ENCODE results near the gene VPS52.

VPS52 gene

DNA sequence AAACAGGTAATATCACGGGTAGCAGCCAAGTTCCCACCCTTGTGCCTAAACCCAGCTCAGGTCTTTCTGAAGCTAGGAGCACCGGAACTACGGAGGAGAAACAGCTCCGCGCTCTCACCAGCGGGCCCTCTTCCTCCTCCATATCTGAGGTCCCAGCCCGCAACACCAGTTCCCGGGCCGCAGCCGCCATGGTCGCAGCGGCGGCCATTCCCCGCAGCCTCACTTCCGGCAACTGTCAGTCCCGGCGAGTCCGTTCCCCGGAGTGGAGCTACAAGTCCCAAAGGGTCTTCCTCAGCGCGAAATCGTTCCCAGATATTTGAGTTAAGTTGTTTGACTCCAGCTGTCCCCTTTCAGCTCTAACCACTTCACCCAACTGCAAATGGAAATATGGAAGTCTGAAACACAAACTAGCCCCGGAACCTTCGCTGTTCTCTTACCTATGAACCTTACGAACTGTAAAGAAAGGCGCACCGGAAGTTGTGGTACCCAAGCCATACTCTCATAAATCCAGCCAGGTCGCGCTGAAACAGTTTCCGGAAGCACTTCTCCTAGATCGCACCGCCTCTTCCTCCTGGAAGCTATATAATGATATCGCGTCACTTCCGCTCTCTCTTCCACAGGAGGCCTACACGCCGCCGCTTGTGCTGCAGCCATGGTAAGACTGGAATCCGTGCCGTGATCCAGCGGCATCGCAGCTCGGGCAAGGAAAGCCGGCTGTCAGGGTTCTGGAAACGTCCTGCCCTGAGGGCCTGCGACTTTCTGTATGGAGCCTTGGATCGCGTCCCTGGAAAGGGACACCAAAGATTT is at the start of gene VPS52, which contains the start of gene RPS18:
Gene VPS52 (minus strand): TSS at position 409 of the 807 bp plus-strand sequence. CDS start 201 bp downstream, at position 208.
Gene RPS18 (plus strand): TSS at position 608 of the 807 bp plus-strand sequence. CDS start 45 bp downstream, at position 653.
- Histone ChIP-seq H3K27ac (peak within 1 kb of the TSS; percentile 79 to 96), H3K4me3 (peak within 1 kb of the TSS; percentile 90)
- no peak for TF ChIP-seq CTCF (IDR thresholded peaks at IDR 0.05)
- peak; percentile 96 for DNase-seq (ENCODE audit: low spot score)

GRCh38 chr6:33321227-33321626 is 49.6 kb upstream of the VPS52 start:
- Histone ChIP-seq H3K27ac (peak overlapping the region in 1 of 2 donors; percentile 94), H3K4me3 (no peak overlapping the region)

DNA sequence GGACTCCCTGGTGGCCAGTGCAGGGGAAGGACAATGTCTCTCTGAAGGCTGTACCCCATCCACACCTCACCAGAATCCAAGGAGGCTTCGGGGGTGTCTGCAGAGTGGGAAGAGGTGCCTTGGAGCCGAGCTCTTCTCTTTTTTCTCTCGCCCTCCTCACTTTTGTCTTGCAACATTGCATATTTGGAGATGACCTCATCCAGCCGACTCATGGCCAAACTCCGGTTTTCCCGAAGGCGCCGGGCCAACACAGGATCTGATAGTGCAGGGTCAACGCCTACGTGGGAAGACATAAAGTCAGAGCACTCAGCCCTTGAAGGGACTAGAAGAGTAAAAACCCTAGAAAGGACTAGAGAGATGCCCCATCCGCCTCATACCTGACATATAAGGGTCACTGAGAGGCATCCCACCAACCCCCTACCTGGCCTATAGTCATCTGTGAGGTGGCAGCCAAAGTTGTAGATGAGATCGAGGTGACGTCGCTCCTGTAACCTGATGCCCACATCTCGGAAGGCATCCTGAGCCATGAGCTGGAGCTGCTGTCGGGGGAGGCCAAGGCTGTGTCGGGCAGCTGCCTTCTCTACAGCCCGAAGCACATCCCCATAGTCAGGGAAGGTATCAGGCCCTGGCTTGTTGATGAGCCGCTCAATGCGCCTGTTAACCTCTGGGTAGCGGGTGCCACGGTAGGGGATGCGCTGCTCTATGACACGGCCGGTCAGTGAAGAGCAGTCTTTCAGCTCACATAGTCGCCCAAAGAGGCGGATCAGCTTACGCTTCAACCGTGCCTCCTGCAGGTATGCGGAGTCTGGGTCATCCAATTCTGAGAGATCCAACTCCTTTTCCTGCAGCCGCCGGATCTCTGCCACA is 48.9 kb upstream of the VPS52 start:
- Histone ChIP-seq H3K4me3 (peak overlapping the region; percentile 31), H3K27ac (peak overlapping the region; percentile 69 to 73)
- no peak for TF ChIP-seq CTCF (IDR thresholded peaks at IDR 0.05)
- no peak for DNase-seq (ENCODE audit: low spot score)

More at GRCh38 chr6:33321227-33321626, 49.6 kb upstream of the VPS52 start:
- no peak for DNase-seq (ENCODE audit: low spot score)
- TF ChIP-seq CTCF (IDR thresholded peaks at IDR 0.05), result no peak

DNA sequence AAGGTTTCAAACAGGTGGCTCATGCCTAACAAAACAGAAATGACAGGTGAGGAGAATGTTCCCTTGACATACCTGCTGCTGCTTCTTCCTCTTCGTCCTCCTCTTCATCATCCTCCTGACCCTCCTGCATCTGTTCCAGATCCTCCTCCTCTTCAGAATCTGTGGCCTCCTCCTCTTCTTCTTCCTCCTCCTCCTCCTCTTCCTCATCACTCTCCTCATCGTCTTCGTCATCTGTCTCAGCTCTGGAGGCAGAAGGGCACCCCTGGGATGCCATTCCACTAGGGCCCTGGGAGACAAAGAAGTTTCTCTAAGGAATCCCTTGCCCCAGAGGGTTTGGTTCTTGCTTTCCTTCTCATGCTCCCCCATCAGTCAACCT is 48.3 kb upstream of the VPS52 start:
- no peak for TF ChIP-seq CTCF (IDR thresholded peaks at IDR 0.05)
- H3K4me3 ChIP-seq, result no peak overlapping the region
- H3K27ac ChIP-seq, result peak overlapping the region; percentile 58 to 69
- DNase-seq (ENCODE audit: low spot score), result no peak

- no peak for DNase-seq (ENCODE audit: low spot score)
- peak overlapping the region; percentile 1 to 78 for H3K27ac ChIP-seq
- H3K4me3 ChIP-seq, result peak overlapping the region; percentile 70
- no peak for TF ChIP-seq CTCF (IDR thresholded peaks at IDR 0.05)
Measured at GRCh38 chr6:33318426-33319073, 46.9 kb upstream of the VPS52 start.

DNA sequence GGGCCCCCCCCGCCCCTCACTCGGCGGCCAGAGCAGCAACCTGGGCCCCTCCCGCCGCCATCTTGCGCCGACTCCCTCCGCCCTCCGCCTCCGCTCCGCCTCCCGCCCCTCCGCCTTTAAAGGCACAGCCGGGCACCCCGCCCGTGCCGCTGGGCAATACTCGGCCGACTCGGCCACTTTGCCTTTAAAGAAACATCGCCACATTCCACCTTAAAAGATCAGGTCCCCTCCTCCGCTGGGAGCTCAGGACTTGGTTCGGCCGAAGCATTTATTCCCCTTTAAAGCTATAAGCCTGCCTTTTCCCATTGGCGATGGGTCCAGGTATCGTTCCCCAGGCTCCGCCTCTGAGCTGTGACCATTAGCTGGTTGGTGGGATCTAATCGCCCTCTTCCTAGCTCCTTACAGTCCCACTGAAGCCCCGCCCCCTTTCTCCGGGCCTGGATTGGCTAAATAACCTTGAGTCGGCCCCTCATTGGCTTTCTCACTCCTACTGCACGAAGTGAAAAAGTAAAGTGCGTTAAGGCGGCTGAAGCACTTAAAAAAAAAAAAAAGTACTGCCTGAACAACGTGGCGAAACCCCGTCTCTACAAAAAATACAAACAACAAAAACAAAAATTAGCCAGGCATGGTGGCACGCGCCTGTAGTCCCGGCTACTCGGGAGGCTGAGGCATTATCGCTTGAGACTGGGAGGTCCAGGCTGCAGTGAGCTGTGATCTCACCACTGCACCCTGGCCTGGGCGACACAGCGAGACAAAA is 46.2 kb upstream of the VPS52 start, which contains the start of gene ZBTB22:
Gene ZBTB22 (minus strand): TSS at position 76 of the 757 bp plus-strand sequence. CDS start 828 bp downstream, outside the sequence.
- peak within 1 kb of the TSS; percentile 78 to 90 for H3K27ac ChIP-seq

More for the DNA sequence above, 46.2 kb upstream of the VPS52 start, which contains the start of gene ZBTB22:
- H3K4me3 ChIP-seq, result peak within 1 kb of the TSS; percentile 70
- TF ChIP-seq CTCF (IDR thresholded peaks at IDR 0.05), result no peak
- peak; percentile 99 for DNase-seq (ENCODE audit: low spot score)

Data from coronary artery (tissue), 2 donors.